GM21717 (cell line): ENCODE results near the gene SRSF4.
A peak's percentile ranks its signal among the peaks of the same experiment; 100 is the strongest.

Source experiments
- ATAC-seq: cut with Tn5 transposase; IDR thresholded peaks from one replicate; pipeline ENCODE4 v1.9.1; 2021; ENCODE audit warnings: mild to moderate bottlenecking, moderate library complexity; ENCODE audit not compliant: unreplicated experiment

The SRSF4 gene

DNA sequence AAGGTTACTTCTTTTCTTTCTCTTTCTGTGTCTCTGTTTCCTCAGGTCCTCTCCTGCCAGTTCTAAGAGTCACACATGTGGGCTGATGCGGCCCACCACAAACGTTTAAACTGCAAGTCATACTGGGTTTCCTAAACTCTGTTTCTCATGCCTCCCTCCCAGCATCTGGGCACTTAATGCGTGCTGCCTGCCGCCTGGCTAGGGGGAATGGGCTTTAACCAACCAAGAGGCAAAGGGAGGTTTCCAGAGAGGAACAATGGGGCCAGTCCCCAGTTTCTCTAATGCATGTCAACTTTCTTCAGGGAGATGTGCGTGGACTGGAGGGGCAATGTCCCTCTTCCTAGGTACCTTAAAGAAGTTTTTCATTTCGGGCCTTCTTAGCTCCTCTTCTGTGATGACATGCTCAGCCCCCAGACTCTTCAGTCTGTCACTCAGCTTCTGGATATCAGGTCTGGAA is 19.9 kb upstream of the SRSF4 start:
- ATAC-seq = no peak

DNA sequence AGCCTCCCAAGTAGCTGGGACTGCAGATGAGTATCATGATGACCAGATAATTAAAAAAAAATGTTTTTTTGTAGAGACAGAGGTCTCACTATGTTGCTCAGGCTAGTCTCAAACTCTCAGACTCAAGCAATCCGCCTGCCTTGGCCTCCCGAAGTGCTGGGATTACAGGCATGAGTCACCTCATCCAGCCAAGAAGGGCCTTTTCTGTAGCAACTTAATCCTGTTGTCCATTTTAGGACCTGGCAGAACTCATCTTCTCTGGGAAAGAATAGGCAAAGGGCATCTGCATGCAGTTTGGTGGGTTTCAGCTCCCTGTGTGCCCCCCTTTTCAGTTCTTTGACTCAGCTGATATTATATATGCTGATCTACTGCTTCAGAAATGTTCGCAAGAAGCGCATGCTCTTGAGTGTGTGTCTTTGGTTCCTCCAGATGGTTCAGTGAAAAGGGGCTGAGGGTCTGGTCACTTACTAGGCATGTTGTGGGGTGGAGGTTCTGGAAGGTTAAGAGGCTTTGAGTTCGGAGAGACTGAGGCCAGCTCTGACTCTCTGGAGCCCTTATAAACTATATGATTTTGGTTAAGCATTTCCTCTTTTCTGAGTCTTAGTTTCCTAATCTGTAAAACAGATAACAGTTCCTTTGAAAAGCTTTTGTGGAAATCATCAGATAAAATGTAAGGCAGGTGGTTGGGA is 19.4 kb upstream of the SRSF4 start:
- ATAC-seq = no peak

DNA sequence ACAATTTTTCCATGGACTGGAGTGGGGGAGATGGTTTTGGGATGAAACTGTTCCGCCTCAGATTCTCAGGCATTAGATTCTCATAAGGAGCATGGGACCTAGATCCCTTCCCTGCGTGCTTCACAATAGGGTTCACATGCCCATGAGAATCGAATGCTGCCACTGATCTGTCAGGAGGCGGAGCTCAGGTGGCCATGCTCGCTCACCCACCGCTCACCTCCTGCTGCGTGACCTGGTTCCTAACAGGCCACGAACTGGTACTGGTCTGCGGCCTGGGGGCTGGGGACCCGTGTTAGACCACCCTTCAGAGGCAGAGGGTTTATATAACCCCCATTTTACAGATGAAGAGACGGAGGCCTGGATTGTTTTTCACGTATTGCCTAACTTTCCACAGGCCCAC is 16.3 kb upstream of the SRSF4 start:
- no peak for ATAC-seq

DNA sequence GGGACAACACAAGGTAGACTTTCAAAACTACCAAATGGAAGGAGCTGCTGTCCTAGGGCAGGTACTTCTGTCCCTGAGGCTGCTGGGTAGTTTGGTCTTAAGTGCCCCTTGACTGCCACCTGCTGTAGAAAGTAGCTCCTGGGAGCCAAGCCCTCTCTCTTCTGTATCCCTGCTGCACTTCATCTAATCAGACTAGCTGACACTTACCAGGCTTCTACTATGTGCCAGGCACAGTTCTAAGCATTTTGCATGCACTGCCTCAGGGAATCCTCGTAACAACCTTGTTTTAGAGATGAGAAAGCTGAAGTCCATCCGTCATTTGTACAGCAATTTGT is 15.9 kb upstream of the SRSF4 start:
- no peak for ATAC-seq

DNA sequence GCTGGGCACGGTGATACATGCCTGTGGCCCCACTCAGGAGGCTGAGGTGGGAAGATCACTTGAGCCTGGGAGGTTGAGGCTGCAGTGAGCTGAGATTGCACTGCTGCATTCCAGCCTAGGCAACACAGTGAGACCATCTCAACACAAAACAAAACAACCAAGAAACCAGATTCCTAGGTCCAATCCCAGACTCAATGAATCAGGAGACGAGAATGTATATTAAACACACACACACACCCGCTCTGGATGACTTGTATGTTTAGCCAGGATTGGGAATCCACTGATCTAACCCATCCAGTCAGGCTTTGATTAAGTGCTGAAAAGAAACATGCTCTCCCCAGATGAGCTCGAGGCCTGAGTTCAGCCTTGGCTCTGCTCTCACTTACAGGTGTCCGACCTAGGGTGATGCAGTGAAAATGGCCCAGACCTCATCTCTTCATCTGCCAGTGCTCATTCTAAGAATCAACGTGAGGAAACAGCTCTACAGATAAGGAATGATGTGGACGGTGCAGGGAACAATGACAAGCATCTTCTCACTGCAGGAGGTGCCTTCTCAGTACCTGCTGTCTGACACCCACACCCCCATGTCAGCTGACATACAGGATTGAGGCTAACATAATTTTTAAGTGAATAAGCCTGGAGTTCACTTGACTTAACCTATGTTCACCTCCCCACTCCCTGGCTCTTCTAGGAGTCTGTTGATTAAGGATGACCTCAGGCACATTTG is 15.3 kb upstream of the SRSF4 start:
- no peak for ATAC-seq

DNA sequence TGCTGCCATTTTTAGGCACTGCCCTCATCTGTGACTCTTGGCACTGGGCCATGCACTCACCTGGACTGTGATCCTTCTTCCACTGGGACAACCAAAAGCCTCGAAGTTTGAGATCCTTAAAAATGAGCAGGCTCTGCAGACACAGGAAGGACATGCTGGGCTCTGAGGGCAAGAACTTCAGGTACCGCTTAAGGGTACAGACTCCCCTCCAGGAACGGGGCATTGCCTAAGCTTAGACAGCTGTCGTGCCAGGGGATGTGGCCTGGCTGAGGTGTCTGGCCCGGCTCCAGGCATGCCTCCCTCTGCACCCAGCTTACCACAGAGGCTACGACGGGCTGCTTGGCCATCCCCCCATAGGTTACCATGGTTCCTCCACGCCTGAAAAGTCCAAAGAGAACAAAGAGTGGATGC is 14.2 kb upstream of the SRSF4 start:
- no peak for ATAC-seq

DNA sequence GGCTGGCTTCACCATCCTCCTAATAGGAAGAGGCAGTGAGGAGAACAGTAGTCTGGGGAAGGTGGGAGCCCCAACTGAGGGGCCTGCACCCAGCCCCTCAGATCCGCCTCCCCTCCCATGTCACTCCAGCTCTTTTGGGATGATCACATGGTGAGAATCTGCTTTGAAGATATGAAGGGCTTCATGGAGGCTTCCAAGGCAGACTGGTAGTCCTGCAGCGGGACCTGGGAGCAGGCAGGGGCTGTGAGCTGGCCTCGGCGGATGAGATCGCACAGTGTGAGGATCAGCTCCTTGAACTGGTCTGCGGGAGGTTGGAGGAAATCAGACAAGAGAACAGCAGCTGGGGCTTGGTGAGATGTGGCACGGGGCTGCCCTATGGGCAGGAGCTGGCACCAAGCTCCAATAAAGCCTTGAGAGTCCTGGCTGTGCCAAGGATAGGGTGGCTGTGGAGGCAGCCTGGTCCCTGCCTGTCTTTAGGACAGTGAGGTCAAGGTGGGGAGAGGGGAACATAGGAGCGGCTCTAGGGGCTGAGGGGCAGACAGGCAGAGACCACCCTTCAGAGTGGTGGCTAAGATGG is 12.3 kb upstream of the SRSF4 start:
- ATAC-seq = no peak

DNA sequence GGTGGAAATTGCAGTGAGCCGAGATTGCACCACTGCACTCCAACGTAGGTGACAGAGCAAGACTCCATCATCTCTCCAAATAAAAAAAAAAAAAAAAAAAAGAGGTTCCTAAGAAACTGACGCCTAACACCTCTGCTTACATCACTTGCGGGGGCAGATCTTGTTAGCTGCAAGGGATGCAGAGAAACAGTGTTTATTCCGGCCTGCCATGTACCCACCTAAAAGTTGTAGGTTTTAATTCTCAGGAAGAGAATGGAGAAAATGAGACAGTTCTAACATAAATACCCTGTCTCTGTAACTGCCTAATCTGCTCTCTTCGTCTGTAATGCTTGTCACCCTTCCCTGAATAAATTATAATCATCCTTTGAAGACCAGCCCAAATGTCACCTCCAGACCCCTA is 9.0 kb upstream of the SRSF4 start:
- ATAC-seq = no peak

DNA sequence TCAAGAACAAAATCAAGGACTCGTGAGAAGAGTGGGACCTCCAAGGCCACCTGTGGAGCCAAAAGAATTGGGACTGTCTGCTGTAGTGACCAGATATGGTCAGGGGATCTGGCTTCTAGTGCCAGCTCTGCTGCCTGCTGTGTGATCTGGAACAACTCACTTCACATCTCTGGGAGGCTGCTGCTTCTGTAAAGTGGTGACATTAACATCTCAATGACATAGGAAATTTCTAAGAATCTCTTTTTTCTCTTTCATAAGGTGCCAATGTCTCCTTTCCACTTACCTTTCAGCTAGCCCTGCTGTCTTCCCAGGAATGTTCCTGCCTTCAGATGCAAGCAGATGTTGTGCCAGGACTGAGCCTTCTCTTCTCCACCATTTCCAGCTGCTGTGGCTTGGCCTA is 5.0 kb upstream of the SRSF4 start:
- no peak for ATAC-seq

DNA sequence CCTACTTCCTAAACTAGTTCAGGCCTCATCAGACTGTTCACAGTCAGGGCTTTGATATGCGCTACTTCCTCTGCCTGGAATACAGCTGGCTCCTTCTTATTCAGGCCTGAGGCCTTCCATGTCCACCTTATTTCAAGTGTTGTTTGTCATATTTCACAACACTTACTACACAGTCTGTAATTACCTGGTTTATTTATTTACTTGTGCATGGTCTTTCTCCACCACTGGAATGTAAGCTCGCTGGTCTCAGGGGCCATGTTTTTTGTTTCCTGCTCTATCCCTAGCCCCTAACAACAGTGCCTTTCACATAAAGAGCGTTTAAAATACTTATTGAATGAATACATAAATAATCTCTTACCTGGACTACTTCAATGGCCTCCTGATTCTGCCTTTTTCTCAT is 4.6 kb upstream of the SRSF4 start:
- no peak for ATAC-seq

DNA sequence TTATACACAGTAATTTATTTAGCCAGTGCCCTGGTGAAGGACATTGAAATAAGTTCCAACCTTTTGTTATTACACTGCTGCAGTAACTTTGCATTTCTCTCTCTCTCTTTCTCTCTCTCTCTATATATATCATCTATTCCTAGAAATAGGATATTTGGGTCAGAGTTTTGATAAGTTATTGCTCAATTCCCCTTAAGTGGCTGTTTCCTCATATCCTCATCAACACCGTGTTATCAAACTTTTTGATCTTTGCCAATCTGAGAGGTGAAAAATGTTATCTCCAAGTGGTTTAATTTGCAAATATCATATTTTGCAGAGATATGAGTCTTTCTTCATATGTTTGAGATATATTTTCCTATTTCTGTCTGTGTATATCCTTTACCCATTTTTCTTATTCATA is 1.6 kb upstream of the SRSF4 start:
- no peak for ATAC-seq

DNA sequence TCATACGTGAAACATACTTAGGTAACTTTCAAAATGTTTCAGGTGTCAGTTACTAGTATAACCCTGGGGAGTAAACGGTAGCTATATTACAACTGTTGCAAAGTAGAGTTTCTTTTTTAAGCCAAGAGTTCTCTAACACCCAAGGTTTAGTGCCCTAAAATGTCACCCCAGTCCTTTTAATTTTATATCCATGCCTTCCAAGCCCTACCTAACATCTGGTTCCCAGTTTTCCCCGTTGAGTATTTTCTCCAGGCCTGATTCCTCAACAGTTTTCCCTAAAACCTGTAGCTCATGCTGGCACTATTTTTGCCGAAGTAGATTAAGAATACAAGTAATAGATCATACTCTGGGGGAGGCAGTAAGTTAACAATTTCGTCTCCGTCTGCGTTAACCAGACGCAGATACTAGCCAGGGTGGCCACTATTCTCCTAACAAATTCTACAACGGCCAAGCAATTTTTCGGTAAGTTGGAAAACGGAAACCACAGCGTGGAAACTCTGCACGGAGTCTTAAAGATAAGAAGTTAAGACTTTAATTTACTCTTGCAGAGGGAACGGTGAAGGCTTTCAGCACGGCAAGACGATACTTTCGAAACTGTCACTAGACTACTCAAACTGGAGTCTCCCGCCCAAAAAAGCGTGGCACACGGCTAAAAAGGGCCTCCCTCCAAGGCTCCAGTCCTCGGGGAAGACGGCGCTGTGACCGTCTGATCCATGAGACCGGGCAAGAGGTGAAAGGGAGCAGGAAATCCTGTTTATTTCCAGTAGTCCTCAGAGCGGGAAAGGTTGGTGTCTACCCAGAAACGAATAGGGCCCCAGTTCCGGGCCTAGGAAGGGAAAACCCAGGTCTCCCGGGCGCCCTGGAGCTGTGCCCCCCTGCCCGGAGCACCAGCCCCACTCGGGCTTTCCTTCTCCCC is 945 bp downstream of the SRSF4 start:
- ATAC-seq = peak; percentile 4

DNA sequence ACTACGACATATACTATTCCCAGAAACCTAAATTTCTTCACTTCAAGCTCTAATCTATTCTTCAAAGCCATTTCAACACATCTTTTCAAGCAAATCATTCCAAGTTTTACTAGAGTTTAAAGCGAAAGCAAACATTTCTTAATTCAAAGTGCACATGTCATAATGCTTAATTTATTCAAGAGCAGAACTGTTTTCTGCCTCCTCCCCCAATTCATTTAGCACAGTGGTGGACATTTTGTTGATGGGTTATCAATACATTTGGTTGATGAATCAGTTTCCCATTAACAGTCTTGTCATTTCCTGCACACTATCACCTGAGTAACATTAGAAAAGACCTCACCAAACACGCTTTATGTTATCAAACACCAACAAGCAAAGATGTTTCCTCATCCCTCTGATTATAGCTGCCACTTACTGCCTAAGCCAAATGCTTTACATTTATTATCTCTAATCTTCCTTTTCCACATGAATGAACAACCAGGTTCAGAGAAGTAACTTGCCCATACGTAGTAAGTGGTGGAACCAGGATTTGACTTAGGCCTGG is 2.0 kb downstream of the SRSF4 start:
- ATAC-seq = no peak

DNA sequence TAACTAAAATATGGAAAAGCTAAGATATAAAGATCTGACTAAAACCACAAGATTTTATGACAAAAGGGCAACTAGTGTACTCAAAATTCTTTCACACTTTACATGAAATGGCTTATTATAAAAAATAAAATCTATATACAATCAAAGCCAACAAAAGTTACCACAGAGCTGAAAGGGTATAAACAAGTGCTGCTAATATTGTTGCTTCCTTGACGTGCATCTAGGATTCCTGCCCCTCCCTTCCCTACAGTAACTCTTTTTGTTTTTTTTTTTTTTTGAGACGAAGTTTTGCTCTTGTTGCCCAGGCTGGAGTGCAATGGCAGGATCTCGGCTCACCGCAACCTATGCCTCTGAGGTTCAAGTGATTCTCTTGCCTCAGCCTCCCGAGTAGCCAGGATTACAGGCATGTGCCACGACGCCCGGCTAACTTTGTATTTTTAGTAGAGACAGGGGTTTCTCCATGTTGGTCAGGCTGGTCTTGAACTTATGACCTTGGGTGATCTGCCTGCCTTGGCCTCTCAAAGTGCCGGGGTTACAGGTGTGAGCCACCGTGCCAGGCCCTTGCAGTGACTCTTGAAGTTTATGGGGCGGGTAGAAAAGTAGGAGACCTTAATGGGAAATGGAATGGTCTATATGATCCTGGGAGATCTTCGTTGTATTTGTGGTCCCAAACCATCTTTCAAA is 4.5 kb downstream of the SRSF4 start:
- ATAC-seq = no peak

DNA sequence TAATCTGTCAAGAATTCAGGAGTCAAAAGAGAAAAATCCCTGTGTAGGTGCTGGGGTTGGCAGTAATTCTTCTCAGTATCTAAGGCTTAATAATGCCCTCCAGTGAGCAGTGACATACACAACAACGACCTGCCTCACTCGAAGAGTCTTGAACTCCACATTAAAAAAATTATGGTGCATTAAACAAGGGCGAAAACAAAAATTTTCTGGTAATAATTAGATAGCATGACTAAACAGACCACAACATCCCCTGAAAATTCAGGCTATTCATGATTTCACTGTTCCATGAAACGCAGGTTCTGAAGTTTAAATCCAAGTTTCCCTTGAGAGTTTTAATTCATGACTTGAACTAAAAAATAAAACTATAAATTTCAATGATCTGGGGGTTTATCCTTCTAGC is 5.1 kb downstream of the SRSF4 start:
- no peak for ATAC-seq

DNA sequence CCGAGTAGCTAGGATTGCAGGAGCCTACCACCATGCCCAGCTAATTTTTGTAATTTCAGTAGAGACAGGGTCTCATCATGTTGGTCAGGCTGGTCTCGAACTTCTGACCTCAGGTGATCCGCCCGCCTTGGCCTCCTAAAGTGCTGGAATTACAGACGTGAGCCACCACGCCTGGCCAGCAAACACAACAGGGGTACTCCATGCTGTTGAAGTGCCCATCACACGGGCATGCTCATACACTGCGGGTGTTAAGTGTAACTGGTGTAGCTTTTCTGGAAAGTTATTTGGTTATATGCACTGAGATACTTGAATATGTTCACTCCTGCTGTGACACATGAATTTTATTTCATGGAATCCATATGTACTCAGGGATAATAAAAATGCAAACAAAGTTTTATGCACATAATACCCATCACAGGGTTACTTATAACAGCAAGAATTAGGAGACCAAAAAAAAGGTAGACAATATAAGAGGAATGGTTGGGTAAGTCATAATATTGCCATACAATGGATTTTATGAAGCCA is 9.2 kb downstream of the SRSF4 start:
- no peak for ATAC-seq

DNA sequence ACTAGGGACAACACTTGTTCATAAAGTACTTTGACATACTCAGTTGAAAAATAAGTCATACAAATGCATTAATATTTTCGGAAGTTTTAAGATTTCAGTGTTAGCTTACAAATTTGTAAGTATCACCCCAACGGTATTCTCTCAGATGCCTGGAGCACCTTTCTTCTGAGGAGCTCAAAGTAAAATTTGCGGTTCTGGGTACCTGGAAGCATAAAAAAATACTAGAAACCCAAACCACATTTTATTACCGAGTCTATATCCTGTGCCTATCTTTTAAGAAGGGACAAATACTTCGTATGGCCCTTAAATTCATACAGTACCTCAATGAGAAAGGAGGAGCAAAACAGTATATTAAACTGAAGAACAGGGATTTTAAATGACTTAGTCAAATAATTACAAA is 10.2 kb downstream of the SRSF4 start:
- ATAC-seq = no peak

DNA sequence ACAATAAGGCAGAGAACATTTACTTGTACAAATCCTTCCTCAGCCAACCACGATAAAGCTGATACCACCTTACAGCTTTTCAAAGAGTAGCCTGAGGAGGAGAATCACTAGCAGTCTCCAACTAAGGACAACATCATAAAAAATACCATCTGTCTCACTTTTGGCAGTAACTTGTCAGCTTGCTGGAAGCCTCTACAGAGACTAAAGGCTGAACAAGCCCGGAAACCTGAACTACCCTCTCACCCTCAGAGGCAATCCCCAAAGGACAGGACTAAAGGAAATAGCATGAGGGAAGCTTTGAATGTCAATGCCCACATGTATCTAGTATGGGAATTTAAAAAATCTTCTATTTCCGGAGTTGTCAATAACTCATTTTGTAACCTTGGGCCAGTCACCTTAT is 10.6 kb downstream of the SRSF4 start:
- ATAC-seq = no peak

DNA sequence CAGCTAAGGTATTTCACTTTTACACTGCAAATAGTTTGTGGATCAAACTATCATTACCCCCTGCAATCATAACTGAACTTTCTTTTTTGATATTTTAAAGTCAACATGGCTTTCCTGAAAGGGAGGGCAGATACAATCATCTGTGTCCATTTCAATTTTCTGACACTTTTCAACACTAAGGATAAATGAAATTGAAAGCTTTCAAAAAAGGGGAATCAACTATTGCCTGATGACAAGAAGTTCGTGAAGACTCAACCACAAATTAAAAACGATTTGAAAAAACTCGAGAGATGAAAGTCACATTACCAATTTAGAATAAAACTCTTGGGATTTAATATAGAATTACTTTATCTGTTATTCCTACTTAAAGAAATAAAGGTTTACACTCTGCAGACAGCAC is 11.7 kb downstream of the SRSF4 start:
- ATAC-seq = no peak

DNA sequence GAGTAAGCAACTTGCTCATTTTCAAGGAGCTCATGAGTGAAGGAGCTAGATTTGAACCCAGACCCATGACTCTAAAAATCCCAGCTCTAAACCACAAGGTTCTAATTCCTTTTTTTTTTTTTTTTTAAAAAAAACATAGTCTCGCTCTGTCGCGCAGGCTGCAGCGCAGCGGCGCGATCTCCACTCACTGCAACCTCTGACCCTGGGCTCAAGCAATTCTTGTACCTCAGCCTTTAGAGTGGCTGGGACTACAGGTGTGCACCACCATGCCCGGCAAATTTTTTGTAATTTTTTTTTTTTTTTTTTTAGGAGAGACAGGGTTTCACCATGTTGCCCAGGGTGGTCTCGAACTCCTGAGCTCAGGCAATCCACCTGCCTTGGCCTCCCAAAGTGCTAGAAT is 13.8 kb downstream of the SRSF4 start:
- ATAC-seq = no peak
